GM21576 (cell line): ENCODE measurements around the gene GMPS.
A peak's percentile ranks its signal among the peaks of the same experiment; 100 is the strongest.
"Not testable (repeated sequence)": the region's sequence is repeated elsewhere in the genome, so short reads cannot be mapped to it uniquely, and the experiment has no call there.

Source experiments
- ATAC-seq: cut with Tn5 transposase; IDR thresholded peaks from one replicate; pipeline ENCODE4 v1.9.1; 2021; ENCODE audit warnings: mild to moderate bottlenecking, moderate library complexity; ENCODE audit not compliant: unreplicated experiment

GMPS gene

DNA sequence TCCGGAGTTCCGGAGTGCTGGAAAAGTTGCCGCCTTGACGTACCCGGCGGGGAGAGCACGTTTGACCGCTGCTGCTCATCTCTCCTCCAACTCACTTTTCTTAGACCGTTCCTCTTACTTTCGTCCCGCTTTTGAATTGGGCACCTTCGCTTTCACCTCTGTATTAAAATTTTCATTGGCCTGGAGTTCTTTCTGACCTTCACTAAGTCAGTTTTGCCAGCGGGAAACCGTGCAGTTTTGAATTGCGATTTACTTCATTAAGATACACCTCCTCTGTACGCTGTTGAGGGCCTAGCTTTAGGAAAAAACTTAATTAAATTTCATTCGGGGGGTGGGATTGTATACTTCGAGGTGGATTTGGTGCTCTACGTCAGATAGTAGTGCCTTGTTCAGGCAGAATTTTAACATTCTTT lies 1.3 kb downstream of the GMPS start:
- peak; percentile 5 for ATAC-seq

DNA sequence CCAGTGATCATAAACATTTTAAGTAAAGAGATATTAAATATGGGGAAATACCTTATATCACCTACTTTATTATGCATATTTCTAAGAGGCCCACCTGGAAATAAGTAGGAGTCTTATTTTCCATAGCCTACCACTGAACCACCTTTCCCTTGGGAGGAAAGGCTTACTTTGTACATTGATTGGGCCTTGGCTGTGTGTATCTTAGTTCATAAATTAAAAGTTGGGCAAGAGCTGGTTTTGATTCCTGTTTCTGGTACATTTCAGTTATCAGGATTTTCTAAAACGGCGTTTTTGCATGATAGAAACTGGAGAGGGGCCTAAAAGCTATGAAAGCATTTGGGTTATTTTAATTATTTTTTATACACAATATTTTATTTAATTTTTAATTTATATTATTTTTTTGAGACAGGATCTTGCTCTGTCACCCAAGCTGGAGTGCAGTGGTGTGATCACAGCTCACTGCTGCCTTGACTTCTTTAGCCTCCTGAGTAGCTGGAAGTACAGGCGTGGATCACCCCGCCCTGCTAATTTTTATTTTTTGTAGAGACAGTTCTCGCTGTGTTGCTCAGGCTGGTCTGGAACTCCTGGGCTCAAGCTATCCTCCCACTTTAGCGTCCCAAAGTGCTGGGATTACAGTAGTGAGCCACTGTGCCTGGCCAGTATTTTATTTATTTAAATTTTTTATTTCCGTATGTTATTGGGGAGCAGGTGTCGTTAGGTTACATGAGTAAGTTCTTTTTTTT lies 2.6 kb downstream of the GMPS start:
- no peak for ATAC-seq

DNA sequence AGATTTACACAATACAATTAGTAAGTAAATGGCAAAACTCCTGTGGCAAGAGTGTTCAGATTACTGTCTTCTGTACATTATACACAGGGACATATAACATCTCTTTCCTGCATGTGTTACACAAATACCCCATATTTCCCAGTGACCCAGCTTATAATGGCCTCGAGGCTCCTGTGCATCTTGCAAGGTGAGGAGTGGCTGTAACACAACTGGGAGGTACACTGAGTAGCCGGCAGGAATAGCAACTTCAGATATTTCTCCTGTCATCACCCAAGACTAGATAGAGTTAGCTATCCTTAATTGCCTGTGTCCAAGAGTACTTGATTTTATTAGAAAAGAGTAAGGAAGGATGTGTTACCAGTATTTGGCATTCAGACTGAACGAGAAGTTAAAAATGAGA lies 5.6 kb downstream of the GMPS start:
- no peak for ATAC-seq

DNA sequence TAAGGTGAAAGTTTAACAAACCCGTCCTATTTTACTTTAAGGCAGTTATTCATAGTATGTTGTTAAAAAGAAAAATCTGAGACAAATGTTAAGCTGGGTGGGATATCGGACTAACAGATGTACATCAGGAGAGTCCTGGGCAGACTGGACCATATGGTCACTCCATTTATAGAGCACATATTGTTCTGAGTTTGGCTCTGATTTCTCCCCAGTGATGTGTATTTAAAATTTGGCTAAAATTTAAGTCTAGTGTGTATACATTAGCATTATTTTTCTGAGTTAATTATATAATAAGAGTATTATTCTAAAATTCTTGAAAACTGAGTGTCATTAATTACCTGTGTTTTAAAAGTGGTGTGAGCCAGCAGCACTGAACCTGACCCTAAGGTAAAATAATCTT lies 6.1 kb downstream of the GMPS start:
- no peak for ATAC-seq

DNA sequence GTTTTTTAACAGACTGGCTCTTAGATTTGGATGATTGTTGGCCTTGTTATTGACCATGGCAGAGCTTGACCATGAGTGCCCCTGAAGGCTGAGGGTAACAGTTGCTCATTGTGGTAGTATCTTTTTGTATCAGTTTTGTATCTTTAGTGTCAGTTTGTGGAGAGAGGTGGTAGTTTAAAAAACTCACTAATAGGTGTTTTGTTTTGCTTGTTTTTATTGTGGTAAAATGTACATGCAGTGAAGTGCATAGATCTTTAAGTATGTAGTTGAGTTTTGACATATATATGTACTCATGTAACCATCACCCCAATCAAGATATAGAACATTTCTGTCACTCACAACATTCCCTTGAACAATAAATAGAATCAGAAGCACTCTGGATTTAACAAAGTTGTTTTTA lies 9.8 kb downstream of the GMPS start:
- ATAC-seq, result no peak

DNA sequence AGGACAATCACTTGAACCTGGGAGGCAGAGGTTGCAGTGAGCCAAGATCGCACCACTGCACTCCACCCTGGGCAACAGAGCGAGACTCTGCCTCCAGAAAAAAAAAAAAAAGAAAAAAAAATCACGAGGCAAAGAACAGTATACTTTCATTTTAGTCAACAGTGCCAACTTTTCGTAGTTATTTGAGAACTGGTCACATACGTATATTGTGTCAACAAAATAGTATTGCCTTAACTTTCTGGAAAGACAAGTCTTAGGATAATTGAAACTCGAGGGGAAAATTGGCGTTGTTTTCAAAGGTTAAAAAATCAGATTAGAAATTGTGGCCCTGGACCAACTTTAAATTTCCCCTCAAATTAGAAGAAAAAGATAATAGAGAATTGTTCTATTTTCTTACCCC lies 13.8 kb downstream of the GMPS start:
- ATAC-seq, result no peak

DNA sequence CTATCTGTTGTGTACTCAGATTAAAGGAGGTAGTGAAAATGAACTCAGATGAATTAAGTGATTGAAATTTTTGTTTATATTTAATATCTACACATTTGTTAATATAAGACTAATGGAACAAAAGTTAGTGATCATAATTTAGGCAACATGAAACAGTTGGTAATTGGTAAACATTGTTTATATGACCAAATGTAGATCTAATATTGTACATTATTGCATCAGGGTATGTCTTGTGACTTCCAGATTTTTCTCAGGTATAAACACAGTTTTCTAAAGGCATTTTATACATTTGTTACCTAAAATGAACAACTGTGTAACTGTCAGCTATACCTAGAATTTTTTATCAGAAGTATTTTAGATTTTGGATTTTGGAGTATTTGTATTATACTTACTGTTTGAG lies 14.8 kb downstream of the GMPS start:
- no peak for ATAC-seq

DNA sequence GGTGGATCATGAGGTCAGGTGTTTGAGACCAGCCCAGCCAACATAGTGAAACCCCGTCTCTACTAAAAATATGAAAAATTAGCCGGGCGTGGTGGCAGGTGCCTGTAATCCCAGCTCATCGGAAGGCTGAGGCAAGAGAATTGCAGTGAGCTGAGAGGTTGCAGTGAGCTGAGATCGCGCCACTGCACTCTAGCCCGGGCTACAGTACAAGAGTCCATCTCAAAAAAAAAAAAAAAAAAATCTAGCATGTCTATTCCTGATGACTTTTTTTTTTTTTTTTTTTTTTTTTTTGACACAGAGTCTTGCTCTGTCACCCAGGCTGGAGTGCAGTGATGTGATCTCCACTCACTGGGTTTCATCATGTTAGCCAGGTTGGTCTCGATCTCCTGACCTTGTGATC lies 15.9 kb downstream of the GMPS start:
- ATAC-seq, result not testable (repeated sequence)

DNA sequence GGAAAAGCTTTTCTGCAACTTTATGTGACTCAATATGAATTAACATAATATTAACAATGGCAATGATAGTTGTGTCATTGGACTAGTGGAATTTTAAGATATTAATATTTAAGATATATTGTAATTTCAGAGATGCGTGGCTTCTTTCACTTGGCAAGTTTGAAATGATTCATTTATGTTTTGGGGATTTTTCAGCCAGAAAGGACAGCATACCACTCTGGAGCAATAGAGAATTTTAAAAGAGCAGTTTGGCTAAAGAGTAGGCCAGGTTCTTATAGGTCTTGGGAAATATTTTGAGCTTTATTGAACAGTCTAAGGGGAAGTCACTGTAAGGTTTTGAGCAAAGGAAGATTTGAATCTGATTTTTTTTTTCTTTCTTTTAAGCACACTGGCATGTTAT lies 16.5 kb downstream of the GMPS start:
- ATAC-seq, result no peak

DNA sequence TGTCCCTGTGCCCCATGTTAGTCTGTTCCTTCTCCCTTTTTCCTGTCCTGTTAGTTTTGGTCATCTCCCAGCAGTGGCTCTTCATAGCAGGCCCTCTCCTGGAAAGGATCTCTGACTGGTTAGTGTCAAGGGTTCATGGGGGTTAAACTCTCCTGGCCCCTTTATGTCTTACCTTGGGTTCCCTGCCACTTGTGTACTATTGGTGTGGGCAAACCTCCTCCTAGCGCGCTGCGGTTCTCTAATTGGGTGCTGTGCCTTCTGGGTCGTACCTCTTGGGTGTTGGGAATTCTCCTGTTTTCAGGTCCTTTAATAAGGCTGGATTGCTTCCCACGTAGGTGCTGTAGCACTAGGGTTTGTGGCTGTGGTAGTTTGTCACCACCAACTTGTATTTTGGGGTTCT lies 18.8 kb downstream of the GMPS start:
- ATAC-seq, result no peak

DNA sequence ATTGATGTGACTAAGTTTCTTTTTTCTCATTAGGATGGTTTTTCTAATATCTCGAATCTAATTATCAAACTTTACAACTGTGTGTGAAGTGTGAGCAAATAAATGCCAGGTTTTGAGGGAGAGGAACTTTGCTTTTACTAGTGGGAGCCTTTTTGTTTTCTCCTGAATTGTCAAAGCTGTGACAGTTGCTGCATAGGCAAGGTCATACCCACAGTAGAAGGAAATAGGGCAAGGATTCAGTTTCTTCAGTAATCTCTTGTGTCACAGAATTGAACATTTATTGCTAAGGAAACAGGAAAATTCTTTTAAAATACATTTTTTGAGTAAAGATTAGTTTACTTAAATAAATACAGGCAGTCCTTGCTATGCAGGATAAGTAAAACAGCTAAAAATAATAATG lies 19.5 kb downstream of the GMPS start:
- no peak for ATAC-seq

DNA sequence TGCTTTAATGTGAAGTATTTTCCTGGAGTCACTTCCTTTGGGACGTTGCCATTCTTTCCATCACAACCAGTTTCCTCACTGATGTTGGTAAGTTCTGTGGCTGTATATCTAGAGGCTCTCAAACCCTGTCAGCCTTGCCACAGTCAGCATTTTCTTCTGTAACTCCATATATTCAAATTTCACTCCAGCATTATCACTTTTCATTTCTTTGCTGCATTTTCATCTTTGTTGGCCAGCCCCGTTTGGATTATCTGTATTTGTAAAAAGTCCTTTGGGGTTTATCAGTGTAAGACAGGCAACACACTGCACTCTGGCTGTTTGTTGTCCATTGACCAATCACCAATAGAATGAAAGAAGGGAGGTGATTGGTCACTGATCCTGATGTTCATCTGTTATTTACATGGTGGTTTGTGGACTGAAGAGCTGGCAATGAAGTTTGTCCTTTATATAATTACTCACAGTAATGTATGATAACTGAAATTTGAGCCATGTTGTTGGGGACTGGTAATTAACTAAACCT lies 20.3 kb downstream of the GMPS start:
- no peak for ATAC-seq

DNA sequence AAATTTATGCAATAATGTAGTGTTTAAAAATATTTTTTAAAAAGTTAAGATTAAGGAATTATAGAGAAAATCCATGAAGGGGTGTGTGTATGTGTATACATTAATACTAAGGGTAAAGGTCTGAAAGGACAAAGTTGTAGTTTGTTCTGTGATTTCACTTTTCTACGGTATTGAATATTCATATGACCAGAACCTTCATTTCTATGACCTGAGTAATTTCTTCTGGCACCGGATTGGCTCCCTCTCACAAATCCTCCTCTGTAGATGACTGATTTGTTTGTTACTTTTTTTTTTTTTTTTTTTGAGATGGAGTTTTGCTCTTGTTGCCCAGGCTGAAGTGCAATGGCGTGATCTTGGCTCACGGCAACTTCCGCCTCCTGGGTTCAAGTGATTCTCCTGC lies 20.9 kb downstream of the GMPS start:
- ATAC-seq, result no peak

DNA sequence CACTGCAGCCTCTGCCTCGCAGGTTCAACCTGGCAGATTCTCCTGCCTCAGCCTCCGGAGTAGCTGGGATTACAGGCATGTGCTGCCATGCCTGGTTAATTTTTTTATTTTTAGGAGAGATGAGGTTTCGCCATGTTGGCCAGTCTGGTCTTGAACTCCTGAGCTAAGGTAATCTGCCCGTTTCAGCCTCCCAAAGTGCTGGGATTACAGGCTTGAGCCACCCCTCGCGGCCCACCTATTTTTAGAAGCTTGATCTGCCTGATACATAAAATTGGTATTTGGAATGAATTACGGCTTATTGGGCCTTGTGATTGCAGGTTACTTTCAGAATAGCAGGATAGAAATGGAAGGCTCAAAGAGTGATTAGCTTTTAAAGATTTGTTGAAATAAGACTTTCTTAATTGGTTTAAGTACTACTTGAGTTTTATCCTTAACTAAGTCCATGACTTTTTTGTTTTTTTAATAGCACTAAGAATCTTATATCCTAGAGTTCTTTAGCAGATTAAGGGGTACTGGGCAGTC lies 25.0 kb downstream of the GMPS start:
- ATAC-seq, result no peak

DNA sequence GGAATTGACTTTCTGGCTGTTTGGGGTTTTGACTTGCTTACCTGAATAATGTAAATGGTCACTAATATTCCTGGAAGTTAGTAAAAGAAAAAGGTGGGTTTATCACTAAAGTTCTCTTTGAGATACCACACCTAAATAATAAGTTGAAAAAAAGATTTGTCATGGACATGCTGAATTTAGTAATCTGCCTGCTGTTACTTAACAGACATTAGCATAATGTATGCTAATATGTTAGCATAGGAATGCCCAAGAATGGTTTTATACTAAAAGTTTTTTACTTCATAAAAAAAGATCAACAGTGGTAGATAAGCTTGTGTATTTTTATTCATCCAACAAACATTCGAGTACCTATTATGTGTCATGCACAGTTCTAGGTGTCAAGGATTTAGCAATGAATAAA lies 36.5 kb downstream of the GMPS start:
- ATAC-seq, result no peak

DNA sequence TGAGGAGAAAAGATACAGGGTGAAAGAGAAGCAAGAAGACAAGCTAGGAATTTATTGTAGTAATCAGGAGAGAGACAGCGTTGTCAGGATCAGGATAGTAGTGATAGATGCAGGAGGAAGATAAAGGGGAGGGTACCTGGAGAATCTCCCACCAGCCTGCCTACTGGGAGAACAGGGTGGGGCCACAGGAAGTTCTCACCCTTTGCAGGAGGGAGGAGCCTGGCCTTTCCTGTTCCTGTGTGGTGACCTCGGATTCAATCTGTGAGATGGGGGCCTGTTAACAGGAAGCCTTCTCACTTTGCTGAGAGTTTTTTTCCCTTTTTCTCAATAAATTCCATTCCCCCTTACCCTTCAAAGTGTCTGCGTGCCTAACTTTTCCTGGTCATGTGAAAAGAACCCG lies 37.6 kb downstream of the GMPS start:
- no peak for ATAC-seq

DNA sequence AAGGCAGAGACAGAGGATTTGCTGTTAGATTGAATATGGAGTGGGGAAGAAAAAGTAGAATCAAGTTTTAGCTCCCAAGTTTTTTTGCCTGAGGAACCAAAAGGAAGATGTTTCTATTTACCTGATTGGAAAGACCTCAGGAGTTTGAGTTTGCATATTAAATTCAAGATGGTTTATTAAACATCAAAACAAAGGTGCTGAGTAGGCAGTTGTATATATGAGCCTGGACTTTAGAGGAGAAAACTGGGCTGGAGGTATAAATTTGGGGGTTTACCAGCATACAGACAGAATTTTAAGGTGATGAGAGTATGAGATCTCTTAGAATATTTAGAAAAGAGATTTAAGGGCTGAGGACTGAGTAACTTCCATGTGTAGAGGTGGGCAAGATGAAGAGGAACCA lies 38.2 kb downstream of the GMPS start:
- no peak for ATAC-seq

DNA sequence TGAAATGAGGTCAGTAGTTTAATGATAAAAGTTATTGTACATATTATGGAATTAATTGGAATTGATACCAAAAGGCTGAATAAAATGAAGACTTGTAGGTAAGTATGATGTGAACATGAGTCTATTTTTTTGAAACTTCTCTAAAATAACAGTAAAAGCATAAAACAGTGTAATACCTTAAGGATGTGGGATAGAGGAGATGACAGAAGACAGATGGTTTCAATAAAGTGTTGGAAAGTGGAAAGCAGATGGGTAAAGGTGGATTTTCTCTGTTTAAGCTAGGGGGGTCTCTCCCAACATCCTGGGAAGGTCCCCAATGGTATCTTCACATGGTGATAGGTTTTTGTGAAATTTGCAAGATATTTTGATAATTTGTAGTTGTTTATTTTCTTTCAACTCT lies 41.6 kb downstream of the GMPS start:
- ATAC-seq, result no peak

DNA sequence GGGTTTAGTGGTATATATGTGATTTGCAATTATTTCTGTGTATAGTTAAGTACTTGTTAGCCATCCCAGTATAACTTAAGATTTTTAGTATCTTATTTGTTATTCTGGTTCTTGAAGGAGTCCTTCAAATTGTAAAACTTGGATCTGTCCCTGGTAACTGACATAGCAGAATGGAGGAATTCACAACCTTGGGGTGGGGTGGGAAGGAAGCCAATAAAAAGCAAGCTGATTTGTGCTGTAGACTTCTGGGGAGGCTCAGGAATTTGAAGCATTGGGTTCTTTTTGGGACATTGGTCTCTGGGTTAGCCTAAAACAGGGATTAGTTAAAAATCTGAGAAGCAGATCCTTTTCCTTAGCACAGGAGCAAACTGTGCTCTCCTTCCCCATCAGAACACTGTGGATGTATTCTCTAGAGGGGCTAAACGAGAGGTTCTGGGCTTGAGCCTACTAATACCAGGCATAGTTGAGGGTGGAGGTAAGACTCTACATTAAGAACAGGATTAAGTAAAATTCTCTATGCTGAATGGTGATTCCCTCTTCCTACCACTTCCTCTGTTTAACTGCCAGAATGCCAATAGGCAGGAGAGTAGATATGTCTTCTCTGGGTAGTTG lies 42.2 kb downstream of the GMPS start:
- no peak for ATAC-seq

DNA sequence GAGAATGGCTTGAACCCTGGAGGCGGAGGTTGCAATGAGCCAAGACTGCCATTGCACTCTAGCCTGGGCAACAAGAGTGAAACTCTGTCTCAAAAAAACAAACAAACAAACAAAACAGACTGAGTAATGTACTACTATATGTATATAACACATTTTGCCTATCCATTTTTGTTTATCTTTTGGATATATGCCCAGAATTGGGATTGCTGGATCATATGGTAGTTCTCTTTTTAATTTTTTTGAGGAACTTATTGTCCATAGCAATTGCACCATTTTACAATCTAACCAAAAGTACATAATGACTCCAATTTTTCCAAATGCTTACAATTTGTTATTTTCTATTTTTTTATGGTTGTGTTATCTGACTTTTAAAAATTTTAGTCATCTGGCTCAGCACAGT lies 47.3 kb downstream of the GMPS start:
- ATAC-seq, result no peak

DNA sequence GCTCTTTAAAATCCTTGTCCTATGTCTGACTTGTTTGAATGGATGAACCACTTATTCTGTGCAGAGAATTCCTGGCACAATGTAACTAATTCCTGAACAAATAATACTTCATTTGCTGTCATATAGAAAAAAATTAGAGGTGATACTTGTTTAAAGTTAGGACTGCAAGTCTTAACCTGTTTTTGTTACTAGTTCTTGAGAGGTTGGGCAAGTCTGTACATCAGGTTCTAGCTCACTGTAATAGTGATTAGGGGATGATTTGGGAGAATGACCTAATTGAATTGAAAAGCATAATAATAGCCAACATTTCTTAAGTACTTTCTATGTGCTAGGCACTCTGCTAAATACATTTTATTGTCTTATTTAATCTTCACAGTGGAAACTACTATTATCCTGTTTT lies 49.3 kb downstream of the GMPS start:
- ATAC-seq, result no peak

DNA sequence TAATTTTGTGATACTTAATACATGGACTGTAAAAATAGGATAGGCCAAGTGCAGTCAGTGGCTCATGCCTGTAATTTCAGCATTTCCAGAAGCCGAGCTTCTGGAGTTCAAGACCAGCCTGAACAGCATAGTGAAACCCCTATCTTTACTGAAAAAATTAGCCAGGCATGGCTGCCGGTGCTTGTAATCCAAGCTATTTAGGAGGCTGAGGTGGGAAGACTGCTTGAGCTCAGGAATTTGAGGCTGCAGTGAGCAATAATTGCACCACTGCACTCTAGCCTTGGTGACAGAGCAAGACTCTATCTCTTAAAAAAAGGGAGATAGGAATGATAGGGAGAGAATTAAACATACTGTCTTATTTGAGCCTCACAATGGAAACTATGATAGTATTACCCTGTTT lies 51.0 kb downstream of the GMPS start:
- ATAC-seq, result no peak

DNA sequence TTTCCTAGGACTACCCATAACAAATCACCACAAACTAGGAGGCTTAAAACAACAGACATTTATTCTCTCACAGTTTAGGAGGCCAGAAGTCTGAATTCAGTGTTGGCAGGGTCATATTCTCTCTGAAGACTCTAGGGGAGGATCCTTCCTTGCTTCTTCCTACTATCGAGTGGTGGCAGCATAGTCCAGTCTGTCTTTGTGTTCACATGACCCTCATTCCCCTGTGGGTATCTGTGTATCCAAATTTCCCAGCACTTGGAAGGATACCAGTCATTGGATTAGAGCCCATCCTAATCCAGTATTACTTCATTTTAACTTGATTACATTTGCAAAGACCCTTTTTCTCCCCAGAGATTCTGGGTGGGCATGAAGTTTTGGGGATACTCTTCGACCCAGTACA lies 63.8 kb downstream of the GMPS start:
- ATAC-seq, result no peak
